ENCODE measurements around the gene IL25.

DNA sequence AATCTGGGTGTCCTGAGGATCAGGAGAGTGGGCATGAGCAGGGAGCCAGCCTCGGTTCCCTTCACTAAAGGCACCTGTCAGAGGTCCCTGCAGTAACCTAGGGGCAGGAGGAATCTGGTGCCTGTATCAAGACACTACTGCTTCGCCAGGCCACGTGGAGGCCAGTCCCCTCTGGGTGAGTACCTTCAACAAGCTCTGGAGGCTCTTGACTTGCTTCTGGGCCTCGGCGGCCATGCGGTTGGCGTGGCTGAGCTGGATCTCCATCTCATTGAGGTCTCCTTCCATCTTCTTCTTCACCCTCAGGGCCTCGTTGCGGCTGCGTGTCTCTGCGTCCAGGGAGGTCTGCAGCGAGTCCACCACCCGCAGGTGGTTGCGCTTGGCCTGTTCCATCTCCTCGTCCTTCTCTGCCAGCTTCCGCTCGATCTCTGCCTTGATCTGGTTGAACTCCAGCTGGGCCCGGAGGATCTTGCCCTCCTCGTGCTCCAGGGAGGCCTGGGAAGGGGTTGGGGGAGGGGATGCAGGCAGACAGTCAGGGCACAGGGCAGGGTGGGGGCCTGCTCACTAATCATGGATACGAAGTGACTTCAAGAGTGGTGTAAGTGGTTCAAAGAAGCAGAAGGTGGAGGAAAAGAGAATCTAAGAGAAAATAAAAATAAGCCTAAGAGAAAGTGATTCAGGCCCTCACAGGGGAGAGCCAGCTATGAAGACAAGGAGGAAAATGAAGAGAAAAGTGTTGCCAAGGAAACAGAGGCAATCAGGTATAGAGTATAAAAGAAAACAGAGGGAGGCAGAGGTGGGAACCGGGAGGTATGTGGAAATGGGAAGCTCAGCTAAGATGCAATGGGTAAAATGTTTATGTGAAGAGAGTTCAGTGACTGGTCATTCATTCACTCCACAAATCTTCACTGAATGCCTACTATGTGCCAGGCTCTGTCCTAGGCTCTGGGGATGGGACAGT, 43.5 kb downstream of the IL25 start:
- TF ChIP-seq, protein P1, sequence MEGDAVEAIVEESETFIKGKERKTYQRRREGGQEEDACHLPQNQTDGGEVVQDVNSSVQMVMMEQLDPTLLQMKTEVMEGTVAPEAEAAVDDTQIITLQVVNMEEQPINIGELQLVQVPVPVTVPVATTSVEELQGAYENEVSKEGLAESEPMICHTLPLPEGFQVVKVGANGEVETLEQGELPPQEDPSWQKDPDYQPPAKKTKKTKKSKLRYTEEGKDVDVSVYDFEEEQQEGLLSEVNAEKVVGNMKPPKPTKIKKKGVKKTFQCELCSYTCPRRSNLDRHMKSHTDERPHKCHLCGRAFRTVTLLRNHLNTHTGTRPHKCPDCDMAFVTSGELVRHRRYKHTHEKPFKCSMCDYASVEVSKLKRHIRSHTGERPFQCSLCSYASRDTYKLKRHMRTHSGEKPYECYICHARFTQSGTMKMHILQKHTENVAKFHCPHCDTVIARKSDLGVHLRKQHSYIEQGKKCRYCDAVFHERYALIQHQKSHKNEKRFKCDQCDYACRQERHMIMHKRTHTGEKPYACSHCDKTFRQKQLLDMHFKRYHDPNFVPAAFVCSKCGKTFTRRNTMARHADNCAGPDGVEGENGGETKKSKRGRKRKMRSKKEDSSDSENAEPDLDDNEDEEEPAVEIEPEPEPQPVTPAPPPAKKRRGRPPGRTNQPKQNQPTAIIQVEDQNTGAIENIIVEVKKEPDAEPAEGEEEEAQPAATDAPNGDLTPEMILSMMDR (conservative IDR thresholded peaks at IDR 0.05; ENCODE audit: low read depth, low read length): no peak
- TF ChIP-seq RCOR1 (IDR thresholded peaks at IDR 0.05; ENCODE audit: insufficient replicate concordance, low read length): no peak
- no peak for TF ChIP-seq MAFK (IDR thresholded peaks at IDR 0.05; ENCODE audit: low read depth, low read length)
- TF ChIP-seq SMC3 (IDR thresholded peaks at IDR 0.05; ENCODE audit: low read depth, low read length): no peak
- no peak for TF ChIP-seq POLR2A (IDR thresholded peaks at IDR 0.05; ENCODE audit: low read depth, low read length)
- TF ChIP-seq RAD21 (IDR thresholded peaks at IDR 0.05; ENCODE audit: low read length): no peak
- TF ChIP-seq MXI1 (IDR thresholded peaks at IDR 0.05; ENCODE audit: borderline replicate concordance, low read depth, low read length): no peak
- no peak for TF ChIP-seq ELK1 (IDR thresholded peaks at IDR 0.05; ENCODE audit: borderline replicate concordance, low read depth, low read length)
- TF ChIP-seq BHLHE40 (IDR thresholded peaks at IDR 0.05; ENCODE audit: low read depth, low read length): no peak
- no peak for TF ChIP-seq FOS (IDR thresholded peaks at IDR 0.05; ENCODE audit: low read depth, low read length)
- no peak for TF ChIP-seq RFX5 (IDR thresholded peaks at IDR 0.05; ENCODE audit: low read depth, low read length)
- no peak for TF ChIP-seq CHD1 (IDR thresholded peaks at IDR 0.05; ENCODE audit: low read depth, low read length)
